HG03342 (cell line): ENCODE measurements around the gene SDK1.

Experiments
- ATAC-seq: cut with Tn5 transposase; IDR thresholded peaks from one replicate; pipeline ENCODE4 v1.9.1; 2021; ENCODE audit warnings: mild to moderate bottlenecking, moderate library complexity; ENCODE audit not compliant: unreplicated experiment

Gene SDK1

GRCh38 chr7:3965794-3966395 lies 664.8 kb downstream of the SDK1 start:
- no peak for ATAC-seq

- no peak for ATAC-seq
These were observed 667.2 kb downstream of the SDK1 start for GRCh38 chr7:3968234-3968633.

GRCh38 chr7:3969286-3969685 lies 668.2 kb downstream of the SDK1 start:
- no peak for ATAC-seq

- ATAC-seq: no peak
These were observed 670.3 kb downstream of the SDK1 start for GRCh38 chr7:3971323-3971722.

GRCh38 chr7:3973264-3973663 lies 672.2 kb downstream of the SDK1 start:
- no peak for ATAC-seq

- no peak for ATAC-seq
These were observed 673.3 kb downstream of the SDK1 start for GRCh38 chr7:3974329-3974728.

GRCh38 chr7:3975371-3975770 lies 674.3 kb downstream of the SDK1 start:
- no peak for ATAC-seq

GRCh38 chr7:3977391-3977790 lies 676.3 kb downstream of the SDK1 start:
- no peak for ATAC-seq

GRCh38 chr7:3978839-3979238 lies 677.8 kb downstream of the SDK1 start:
- ATAC-seq: no peak

GRCh38 chr7:3979611-3980299 lies 678.7 kb downstream of the SDK1 start:
- ATAC-seq: no peak

- ATAC-seq: no peak
These were observed 679.2 kb downstream of the SDK1 start for GRCh38 chr7:3980300-3980643.

- no peak for ATAC-seq
These were observed 680.2 kb downstream of the SDK1 start for GRCh38 chr7:3981281-3981680.

GRCh38 chr7:3984456-3984855 lies 683.4 kb downstream of the SDK1 start:
- ATAC-seq: no peak

- ATAC-seq: no peak
These were observed 685.9 kb downstream of the SDK1 start for GRCh38 chr7:3986927-3987326.

- ATAC-seq: no peak
These were observed 686.4 kb downstream of the SDK1 start for GRCh38 chr7:3987426-3987927.

GRCh38 chr7:3989723-3990122 lies 688.7 kb downstream of the SDK1 start:
- no peak for ATAC-seq

- no peak for ATAC-seq
These were observed 690.7 kb downstream of the SDK1 start for GRCh38 chr7:3991731-3992231.

- no peak for ATAC-seq
These were observed 691.8 kb downstream of the SDK1 start for GRCh38 chr7:3992841-3993240.

- no peak for ATAC-seq
These were observed 693.7 kb downstream of the SDK1 start for GRCh38 chr7:3994764-3995163.

- no peak for ATAC-seq
These were observed 694.1 kb downstream of the SDK1 start for GRCh38 chr7:3995187-3995586.

- no peak for ATAC-seq
These were observed 697.0 kb downstream of the SDK1 start for GRCh38 chr7:3998060-3998459.

- no peak for ATAC-seq
These were observed 699.1 kb downstream of the SDK1 start for GRCh38 chr7:4000139-4000538.

- ATAC-seq: no peak
These were observed 699.9 kb downstream of the SDK1 start for GRCh38 chr7:4000934-4001333.
